Central memory CD4-positive, alpha-beta T cell (primary cell): ENCODE measurements around the gene RALGAPA2.

ENCODE experiments used
- DNase-seq: peaks from one replicate; pipeline ENCODE4 v3.0.0; 2022

RALGAPA2 gene

DNA sequence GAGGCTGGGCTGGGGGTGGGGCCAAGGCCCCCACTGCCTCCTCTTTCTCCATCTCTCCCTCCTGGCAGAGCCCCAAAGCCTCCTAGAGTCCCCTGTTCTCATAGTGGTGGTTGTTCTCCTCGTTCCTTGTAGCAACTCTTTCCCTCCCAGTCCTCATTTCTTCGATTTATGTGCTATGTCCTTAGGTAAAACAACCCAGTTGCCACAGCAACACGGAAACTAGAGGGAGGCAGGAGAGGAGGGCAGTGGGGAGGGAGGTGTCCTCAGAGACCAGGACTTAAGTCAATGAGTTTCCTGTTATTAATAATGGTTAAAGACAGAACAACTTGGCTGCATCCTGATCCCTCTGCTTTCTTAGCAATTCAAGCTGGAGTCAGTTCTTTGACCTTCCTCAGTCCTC, 183.6 kb downstream of the RALGAPA2 start:
- DNase-seq, result no peak

DNA sequence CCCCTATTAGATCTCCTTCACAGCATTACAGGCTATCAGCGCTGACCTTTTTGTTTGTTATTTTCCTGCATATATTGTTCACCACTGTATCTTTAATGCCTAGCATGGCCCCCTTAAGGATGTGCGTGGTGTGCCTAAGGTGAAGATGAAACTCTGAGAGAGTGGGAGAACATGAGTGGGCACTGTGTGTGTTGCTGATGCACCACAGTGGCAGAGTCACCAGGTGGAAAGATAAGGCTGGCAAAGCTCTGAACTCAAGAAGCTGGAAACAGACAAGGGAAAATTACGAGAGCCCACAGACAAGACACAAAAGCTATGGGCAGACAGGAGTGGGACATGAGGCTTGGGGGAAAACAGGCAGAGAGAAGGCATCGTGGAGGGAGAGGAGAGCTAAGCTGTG, 184.8 kb downstream of the RALGAPA2 start:
- DNase-seq, result no peak

DNA sequence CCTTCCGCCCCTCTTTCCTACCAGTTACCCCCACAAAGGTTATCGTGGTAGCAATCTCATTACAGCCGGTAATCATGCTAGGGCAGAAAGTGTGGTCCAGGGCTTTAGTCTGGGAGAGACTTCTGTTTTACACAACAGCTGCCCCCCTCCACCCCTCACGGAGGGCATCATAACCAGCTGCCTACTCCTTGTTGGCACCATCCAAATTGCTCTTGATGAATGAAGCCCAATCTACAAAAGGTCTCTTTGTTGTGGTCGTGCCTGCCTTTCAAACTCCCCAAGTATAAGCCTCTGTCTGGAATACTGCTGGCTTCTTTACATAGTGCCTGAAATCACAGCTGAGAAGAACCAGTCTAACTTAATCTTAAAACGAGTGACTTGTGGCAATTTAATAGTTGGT, 186.7 kb downstream of the RALGAPA2 start:
- DNase-seq, result no peak

DNA sequence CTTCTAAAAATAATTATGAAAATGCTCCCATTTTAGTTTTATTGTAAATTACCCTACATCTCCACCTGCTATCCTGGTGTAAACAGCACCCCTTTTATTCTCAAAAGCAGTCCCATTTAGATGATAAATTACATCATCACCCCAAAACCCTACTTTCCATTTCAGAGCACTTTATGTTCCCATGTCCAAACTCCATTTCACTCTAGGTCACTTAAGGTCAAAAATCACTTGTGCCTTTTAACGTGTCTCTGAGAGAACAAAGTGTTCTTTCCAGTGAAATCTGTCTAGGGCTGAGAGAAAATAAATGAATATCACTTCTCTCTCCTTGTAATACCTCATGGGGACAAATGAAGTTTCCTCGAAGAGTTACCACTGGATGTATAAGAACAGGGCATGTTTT, 187.2 kb downstream of the RALGAPA2 start:
- no peak for DNase-seq

DNA sequence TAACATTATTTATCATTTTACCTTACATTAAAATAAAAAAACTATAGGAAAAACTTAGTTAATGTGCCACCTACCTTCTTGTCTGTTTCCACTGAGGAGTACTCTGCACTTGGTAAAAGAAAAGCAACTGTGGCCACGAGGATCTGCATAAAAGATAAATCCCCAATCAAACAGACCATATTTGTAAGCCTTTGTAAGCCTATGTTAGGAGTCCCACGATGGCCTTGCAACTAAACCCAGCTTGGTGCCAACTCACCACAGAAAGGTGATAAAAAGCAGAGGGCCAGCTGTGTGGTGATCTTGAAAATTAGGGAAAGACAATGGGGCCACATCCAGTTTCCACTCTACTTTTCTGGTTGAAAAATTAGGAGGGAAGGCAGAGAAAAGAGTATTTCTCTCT, 187.7 kb downstream of the RALGAPA2 start:
- no peak for DNase-seq

DNA sequence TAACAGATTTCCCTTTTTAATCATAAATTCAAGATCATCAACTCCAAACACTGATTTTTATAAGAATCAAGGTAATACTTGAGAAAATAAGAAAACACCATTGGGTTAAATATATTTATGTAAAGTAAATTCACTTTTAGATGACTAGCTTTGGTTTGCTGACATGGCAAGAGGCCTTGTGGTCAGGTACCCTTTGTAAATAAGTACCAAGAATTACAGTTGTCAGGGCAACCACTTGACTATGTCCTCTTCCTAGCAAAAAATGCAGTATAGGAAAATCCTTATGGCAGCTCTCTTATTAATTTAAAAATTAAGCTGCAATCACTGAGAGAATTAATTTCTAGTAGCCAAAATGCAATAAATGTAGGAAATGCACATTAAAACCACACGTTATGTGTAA, 190.7 kb downstream of the RALGAPA2 start:
- DNase-seq, result no peak

DNA sequence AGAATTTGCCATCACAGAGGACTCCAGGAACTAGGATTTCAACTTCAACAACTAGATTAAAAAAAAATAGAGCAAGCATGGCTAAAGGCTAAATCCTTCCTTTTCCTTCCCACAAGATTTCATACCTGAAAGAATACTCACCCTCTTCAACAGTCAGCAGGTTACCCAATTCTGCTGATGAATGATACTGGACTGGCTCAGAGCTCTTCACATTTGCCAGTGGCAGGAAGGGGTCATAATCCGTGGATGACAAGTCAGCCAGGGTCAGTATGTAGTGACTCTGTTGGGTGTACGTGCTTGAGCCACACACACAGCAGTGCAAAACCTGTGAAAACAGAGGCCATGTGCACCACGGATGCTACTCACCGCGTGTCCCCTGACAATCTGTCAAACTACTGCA, 191.7 kb downstream of the RALGAPA2 start:
- DNase-seq, result no peak

DNA sequence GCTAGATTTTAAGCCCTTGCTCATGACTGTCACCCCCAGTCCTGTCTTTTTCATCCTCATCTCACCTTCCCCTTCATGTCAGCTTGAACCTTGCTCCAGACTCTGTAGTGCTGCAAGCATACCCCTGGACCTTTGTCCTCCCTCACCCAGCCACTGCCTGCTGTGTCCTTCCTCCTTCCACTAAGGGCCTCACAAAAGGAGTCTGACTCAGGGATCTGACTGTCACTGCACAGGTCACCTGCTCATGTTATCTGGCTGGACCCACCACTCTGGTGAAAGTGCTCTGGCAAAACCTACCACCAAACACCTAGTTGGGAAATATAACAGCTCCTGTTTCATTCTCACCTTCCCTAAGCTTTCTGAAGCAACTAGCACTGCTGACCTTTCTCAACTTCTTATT, 193.2 kb downstream of the RALGAPA2 start:
- DNase-seq, result no peak

DNA sequence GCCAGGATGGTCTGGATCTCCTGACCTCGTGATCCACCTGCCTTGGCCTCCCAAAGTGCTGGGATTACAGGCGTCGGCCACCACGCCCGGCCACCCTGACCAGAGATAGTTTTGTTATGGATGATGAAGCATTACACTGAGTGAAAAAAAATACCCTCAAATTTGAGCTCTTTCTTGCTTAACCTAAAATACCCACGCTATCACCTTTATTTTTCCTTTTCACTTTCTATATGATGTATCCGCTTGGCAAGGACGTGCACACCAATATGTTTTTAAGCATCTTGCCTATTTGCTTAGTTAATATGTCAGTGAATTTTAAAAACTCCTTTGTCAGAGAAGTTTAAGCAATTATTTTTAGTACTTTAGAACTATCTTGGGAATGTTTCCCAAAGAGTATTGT, 194.2 kb downstream of the RALGAPA2 start:
- DNase-seq, result no peak

DNA sequence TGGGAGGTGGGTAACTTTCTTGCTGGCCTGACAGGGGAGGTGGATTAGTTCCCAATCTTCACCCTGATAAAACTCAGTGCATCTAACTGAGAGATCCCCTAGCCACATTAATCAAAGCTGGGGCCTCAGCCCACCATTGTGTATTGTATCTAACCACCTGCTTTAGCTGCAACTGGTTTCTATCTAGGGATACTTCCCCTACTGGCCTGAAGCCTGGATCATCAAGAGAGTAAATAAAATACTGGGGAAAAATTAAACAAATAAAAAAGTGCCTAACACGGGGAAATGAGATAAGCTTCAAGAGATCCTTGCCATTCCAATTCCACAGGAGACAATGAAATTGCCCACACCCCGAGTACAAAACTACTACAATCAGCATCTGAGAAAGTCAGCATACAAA, 195.1 kb downstream of the RALGAPA2 start:
- no peak for DNase-seq

DNA sequence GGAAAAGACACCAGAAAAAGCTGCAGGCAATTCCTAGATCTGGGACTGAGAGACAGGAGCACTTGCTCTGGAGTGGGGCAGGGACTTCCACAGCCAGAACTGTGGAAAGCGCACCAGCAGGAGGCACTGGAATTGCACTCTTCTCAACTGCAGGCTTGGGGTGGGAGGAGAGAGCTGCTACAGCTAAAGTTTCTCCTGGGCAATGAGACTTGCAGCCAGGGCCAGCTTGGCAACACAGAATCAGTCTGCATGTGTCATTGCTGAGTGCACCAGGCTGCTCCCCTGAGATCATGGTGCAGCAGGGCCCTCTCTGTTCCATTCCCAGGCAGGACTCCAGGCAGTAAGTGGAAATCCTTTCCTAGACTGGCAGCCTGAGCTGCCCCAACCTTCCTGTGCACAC, 198.7 kb downstream of the RALGAPA2 start:
- DNase-seq, result no peak

DNA sequence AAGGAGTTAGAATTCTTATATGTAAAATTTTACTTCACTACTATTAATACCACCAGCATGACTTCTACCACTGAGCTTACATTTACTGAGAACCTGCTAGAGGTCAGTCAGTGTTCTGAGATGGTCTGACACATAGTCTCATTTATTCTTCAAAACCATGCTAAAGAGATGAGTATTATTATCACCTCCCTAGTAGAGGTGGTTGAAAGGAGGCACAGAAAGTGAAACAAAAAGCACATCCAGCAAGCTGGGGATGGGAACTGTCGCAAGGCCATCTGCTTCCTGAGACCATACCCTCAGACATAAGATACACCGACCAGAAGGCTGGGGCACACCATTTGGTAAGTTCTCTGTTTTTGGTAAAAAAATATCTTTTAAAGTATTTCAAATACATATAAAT, 206.9 kb downstream of the RALGAPA2 start:
- DNase-seq, result no peak

DNA sequence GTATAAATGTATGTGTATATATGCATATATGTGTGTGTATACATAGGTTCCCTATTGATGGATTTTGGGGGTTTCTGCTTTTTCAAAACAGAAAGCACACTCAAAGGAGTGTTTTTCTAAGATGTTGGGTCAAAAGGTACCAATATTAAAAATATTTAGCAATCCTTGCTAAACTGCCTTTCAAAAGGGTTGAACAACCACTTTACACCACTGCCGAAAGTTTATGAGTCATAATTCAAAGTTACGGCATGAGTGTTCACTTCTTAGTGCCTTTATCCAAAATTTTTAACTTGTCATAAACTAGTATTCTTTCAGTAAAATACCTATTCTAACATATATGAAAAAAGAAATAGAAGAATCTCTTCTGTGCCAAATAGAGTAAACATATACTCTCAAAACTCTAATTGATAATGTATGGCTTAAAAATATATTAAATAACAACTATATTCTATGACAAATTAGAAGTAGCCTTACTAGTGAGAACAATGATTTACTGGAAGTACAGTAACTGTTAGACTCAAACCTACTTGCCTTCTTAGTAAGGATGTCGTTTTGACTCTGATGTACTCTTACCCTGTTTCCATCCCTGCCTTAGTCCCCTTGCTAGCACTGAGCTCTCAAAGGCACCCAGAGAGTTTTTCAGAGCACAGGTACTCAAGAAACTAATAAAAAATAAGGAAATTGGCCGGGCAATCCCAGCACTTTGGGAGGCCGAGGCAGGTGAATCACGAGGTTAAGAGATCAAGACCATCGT, 208.5 kb downstream of the RALGAPA2 start:
- DNase-seq, result no peak

DNA sequence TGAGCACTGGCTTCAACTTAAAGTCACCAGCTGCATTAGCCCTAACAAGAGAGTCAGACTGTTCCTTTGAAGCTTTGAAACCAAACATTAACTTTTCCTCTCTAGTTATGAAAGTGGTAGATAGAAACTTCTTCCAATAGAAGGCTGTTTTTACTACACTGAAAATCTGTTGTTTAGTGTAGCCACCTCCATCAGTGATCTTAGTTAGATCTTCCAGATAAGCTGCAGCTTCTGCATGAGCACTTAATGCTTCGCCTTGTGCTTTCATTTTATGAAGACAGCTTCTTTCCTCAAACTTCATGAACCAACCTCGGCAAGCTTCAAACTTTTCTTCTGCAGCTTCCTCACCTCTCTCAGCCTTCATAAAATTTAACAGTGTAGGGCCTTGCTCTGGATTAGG, 211.3 kb downstream of the RALGAPA2 start:
- DNase-seq, result no peak

DNA sequence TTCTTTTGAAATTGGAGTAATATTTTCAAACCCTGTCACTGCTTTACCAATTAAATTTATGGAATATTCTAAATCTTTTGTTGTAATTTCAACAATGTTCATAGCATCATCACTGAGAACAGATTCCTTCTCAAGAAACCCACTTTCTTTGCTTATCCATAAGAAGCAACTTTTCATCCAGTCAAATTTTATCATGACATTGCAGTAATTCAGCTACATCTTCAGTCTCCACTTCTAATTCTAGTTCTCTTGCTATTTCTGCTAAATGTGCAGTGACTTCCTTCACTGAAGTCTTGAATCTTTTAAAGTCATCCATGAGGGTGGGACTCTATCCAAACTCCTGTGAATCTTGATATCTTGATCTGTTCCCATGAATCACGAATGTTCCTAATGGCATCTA, 212.1 kb downstream of the RALGAPA2 start:
- no peak for DNase-seq

DNA sequence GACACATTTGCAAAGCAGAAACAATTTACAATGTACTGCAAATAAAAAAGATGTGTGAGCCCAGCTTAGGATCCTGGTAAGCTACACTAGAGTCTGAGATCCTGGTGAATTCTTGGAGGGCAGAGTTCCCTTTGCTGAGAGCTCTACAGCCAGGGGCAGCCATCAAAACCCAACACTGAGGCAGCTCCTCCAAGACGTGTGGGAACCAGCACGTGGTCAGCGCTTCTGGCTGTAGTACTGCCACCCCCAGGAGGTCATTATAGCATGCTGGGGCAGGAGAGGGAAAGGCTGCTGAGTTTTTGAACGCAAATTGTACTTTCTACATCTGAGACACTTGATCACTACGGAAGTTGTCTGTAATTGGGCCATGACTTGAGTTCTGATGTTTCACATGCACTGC, 213.0 kb downstream of the RALGAPA2 start:
- no peak for DNase-seq

DNA sequence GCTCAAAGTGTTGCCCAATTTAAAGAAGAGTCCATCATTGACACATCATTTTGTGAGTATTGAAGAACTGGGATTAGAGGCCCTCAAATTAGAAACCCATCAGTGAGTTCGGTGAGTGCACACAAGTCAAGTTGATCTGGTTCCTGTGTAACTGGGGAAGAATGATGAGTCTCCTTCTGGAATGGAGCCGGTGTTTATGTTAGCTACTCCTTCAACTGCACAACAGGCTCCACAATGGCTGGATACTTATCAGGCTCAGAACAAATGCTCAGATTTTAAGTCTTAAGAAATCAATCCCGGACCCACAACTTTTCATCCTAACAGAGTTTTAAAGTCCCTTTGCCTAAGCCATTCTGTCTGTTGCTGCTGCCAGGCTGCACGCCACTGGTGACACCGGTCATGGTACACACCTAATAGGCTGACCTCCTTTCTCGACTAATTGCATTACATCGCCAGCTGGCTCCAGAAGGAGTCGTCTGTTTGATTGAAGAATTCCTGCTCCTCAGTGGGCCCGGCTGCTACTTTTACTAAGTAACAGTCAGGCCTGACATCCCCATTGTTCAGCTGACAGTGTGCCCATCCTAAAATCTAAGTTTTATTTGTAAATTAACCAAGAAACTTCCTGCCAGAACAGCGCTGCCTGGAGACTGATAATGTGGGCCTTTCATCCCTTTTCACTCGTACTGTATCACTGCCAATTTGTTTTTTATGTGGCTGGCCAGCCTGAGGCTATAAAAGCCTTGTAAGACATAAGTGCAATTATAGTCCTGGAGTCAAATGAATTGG, 214.2 kb downstream of the RALGAPA2 start:
- DNase-seq, result no peak

DNA sequence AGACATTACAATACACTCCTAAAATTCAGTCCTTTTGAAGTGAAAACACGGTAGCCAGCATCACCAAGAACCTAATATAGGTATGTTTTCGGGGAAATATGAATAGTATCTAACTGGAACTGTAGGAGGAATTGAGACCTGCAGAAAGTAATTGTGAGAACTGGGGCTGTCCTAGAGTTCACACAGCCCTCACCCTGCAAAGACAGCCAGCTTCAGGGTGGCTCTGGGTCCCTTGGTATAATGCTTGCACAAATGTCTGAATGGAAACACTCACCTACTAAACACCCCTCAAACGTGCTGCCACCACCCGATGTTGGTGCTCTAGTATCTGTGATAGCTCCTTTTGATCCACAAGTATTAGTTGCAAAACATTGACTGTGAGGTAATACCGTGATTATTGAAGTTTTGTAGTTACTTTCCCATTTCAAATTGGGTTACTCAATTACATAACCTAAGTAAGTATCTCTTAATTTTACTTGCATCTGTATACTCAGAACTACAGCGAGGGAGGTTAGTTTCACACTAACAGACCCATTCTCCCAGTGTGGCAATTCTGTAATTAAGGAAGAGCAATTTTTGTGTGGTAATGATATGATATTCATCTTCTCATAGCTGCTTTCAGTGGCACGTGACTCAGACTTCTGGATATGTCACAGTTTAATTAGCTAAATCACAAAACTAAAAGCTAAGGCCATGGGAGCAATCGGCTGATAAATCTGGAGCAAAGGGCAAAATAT, 215.0 kb downstream of the RALGAPA2 start:
- DNase-seq, result no peak

DNA sequence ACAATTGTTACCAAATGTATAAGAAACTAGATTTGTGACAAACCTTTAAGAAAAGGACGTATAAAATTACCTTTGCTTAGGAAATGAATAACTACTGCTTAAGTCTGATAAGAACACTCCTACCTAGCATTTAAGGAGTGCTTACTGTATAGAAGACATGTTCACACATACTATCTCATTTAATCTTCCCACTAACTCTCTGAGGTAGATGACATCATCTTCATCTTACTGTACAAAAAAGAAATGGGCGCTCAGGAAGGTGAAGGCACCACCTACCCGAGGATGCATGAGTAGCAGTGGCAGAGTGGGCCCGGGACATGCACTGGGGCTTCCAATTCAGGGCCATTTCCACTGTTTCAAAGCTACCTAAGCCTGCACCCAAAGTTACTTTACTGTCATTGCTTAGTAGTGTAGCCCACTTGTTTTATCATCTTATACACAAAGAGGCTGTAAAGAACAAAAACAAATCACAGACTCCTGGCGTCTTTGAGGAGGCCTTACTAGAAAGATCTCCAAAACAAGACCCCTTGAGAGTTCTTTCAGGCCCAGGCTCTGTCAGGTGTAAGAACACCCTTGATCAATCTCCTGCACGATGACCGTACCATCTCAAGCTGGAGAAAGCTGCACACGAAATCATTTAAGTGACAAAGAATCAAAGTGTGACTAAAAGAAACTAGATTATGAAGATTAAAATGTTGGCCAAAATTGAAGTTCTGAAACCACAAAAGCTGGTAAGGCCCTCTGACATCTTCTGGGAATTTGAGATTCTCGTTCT, 216.5 kb downstream of the RALGAPA2 start:
- DNase-seq, result no peak

DNA sequence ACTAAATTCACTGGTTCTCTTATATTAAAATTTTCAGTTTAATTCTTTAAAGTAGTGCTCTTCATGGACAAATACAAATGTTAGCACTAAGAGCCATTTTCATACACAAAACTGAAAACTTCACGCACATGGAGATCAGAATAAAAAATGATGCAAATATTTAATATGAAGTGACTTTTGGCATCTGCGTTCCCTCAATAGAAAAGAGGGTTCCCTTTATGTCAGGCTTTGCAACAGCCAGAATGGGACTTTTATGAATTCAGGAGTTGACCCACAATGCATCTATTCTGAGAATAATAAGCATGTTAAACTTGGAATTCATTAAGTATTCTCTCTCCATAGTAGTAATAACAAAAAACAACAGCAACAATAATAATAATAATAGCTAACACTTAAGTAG, 218.7 kb downstream of the RALGAPA2 start:
- no peak for DNase-seq

DNA sequence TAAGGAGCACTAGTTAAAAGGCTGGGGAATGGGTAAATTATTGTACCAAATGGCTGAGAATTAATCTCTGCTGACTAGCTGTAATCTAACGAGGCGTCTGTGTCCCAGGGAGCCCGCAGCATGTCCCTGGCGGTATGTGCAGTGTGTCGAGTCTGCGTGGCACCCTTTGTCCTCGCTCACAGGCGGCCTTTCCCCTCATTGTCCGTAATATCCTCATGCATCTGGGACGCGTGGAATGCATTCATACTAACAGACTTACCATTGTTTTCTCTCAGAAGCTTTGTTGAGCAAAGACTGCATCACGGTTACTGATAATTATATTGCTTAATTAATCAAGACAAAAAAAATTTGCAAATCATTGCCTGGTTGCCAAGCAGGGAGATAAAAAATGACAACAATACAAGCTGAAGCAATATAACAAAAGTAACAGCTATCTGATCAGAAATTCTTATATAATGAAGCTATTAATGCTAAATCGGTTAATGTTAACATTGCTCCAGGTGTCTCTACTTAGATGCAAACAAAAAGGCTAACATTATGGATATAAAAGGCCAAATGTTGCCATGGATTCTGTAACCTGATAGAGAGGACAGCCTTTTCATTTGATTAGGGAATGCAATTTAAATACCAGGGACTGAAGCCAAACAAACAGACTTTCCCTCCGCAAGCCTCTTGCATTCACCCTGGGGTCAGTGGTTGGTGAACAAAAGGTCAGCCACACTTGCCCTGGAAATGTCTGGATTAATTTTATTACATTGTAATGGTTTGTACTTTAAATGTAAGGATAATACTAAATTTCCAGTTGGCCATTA, 219.7 kb downstream of the RALGAPA2 start:
- no peak for DNase-seq

DNA sequence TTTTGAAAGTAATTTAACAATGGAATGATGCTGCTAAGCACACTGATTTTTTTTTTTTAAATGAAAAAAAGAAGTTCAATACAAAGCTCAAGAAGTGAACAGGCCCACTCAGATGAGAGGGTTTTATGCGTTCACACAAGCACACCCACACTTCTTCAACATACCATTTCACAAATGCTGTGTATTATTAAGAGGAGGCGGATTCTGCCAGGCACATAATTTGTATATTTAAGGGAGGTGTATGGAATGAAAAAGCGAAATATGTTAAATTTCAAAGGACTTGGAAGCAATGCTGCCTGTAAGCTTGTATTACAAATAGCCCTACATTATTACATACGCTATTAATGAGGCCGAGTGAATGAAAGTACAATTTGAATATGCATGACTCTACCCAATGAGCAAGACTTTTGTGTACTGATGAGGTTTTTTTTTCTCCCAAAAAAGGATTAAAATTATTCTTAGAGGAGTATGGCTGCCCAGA, 220.6 kb downstream of the RALGAPA2 start:
- DNase-seq, result no peak
